ENCODE data around the gene C20orf204. TPM values are rescaled to one million over a fixed set of nuclear protein-coding genes. Genes with fewer than 3 reads are reported as not detected.

C20orf204 gene
- total RNA-seq, 1 experiment from 2014 or later: 3.4 TPM

DNA sequence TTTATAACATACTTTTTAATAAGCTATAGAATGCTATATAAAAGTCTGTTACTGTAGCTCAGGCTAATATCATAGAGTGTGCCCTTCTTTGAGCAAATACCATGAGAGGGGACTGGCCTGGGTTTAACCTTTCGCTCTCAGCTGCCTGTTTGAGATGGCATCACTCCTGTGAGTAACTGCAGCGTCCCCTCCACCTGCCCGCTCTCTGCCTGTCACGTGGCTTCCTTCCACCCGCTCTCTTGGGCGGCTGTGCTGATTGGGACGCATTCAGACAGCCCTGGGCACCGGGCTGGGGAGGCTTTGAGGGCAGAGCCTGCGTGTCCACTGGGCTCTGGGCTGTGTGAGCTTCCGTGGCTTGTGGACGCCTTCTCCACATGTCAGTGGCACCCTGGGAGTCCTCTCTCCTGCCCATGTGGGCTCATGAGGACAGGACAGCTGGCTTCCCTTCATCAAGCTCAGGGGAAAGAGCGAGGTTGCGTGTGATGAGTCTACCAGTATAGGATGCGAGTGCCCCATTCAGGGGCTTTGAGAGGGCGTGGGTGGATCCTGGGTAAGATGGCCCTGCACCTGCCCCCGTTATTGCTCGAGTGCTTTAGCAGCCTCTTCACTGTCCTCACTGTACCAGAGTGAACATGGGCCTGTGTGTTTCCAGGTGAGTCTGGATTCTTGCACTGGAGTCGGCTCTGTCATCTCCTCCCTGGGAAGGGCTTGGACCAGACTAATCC is 10.7 kb upstream of the C20orf204 start:
- Histone ChIP-seq H3K9ac (ENCODE audit: low read length) (no peak overlapping the region), H3K79me2 (ENCODE audit: low read length) (no peaks in the 10 kb centered on the region), H3K4me3 (ENCODE audit: low read length) (no peak overlapping the region), H4K20me1 (ENCODE audit: low read length) (no peaks in the 10 kb centered on the region), H3F3A (ENCODE audit: low read length, unreplicated experiment) (no peaks in the 10 kb centered on the region), H3K27ac (ENCODE audit: low read length) (no peak overlapping the region), H3K9me2 (replicated peaks; ENCODE audit: low read length) (no peaks in the 10 kb centered on the region), H3K27me3 (ENCODE audit: low read length) (no peaks in the 10 kb centered on the region), H3K36me3 (ENCODE audit: low read depth, low read length) (peaks cover 54% of the 10 kb centered on the region), H2AFZ (ENCODE audit: low read length) (no peak overlapping the region), H3K4me1 (ENCODE audit: insufficient read depth, low read length) (no peaks in the 10 kb centered on the region), H3K4me2 (ENCODE audit: low read length) (no peak overlapping the region), H3K9me3 (ENCODE audit: low read length) (no peaks in the 10 kb centered on the region)
- ChIA-PET CTCF (no interaction called here), POLR2A (ENCODE audit: unreplicated experiment) (no interaction called here)
- TF ChIP-seq, protein P1, sequence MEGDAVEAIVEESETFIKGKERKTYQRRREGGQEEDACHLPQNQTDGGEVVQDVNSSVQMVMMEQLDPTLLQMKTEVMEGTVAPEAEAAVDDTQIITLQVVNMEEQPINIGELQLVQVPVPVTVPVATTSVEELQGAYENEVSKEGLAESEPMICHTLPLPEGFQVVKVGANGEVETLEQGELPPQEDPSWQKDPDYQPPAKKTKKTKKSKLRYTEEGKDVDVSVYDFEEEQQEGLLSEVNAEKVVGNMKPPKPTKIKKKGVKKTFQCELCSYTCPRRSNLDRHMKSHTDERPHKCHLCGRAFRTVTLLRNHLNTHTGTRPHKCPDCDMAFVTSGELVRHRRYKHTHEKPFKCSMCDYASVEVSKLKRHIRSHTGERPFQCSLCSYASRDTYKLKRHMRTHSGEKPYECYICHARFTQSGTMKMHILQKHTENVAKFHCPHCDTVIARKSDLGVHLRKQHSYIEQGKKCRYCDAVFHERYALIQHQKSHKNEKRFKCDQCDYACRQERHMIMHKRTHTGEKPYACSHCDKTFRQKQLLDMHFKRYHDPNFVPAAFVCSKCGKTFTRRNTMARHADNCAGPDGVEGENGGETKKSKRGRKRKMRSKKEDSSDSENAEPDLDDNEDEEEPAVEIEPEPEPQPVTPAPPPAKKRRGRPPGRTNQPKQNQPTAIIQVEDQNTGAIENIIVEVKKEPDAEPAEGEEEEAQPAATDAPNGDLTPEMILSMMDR (conservative IDR thresholded peaks at IDR 0.05; ENCODE audit: low read depth, low read length): no peak
- TF ChIP-seq EZH2phosphoT487 (IDR thresholded peaks at IDR 0.05; ENCODE audit: borderline replicate concordance, low read length): no peak
- TF ChIP-seq EZH2 (IDR thresholded peaks at IDR 0.05; ENCODE audit: low read length, unreplicated experiment): no peak
- ATAC-seq (no peak), DNase-seq (no peak)
- no TSS peak for BruUV-seq (replicated peaks)
- intact Hi-C loops (cut with micrococcal nuclease): no loop called here

DNA sequence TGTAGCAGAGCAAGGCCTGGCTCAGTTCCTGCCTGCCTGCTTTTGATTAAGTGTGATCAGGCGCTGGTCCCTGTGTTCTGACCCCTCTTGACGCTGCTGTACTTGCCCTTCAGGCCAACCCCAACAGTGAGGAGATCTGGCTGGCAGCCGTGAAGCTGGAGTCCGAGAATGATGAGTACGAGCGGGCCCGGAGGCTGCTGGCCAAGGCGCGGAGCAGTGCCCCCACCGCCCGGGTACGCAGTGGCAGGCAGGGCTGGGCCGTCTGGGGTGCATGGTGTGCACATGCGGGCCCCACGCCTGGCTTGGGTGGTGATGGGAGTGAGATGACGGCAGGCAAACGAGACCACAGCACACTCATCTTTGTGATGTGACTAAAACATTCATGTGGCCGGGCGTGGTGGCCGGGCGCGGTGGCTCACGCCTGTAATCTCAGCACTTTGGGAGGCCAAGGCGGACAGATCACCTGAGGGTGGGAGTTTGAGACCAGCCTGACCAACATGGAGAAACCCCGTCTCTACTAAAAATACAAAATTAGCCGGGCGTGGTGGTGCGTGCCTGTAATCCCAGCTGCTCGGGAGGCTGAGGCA is 10.1 kb upstream of the C20orf204 start:
- H3K9me2 ChIP-seq (replicated peaks; ENCODE audit: low read length): no peaks in the 10 kb centered on the region
- intact Hi-C loops (cut with micrococcal nuclease): no loop called here
- no peak overlapping the region for H3K27ac ChIP-seq (ENCODE audit: low read length)
- ChIA-PET CTCF (no interaction called here), POLR2A (ENCODE audit: unreplicated experiment) (no interaction called here)
- peaks cover 57% of the 10 kb centered on the region for H3K36me3 ChIP-seq (ENCODE audit: low read depth, low read length)
- ATAC-seq (no peak), DNase-seq (no peak)
- TF ChIP-seq, protein P1 (conservative IDR thresholded peaks at IDR 0.05; ENCODE audit: low read depth, low read length): no peak
- no peak for TF ChIP-seq EZH2 (IDR thresholded peaks at IDR 0.05; ENCODE audit: low read length, unreplicated experiment)
- TF ChIP-seq EZH2phosphoT487 (IDR thresholded peaks at IDR 0.05; ENCODE audit: borderline replicate concordance, low read length): no peak
- H4K20me1 ChIP-seq (ENCODE audit: low read length): no peaks in the 10 kb centered on the region
- no peaks in the 10 kb centered on the region for H3K79me2 ChIP-seq (ENCODE audit: low read length)
- no peaks in the 10 kb centered on the region for H3K9me3 ChIP-seq (ENCODE audit: low read length)
- no peaks in the 10 kb centered on the region for H3K27me3 ChIP-seq (ENCODE audit: low read length)
- no peaks in the 10 kb centered on the region for H3K4me1 ChIP-seq (ENCODE audit: insufficient read depth, low read length)
- no peak overlapping the region for H3K4me3 ChIP-seq (ENCODE audit: low read length)
- no TSS peak for BruUV-seq (replicated peaks)
- no peak overlapping the region for H3K4me2 ChIP-seq (ENCODE audit: low read length)
- no peak overlapping the region for H3K9ac ChIP-seq (ENCODE audit: low read length)
- H3F3A ChIP-seq (ENCODE audit: low read length, unreplicated experiment): no peaks in the 10 kb centered on the region
- no peak overlapping the region for H2AFZ ChIP-seq (ENCODE audit: low read length)

All from PC-3 (cell line).